ENCODE measurements around the gene GALNT1.
A peak's percentile ranks its signal among the peaks of the same experiment; 100 is the strongest.

Gene GALNT1

DNA sequence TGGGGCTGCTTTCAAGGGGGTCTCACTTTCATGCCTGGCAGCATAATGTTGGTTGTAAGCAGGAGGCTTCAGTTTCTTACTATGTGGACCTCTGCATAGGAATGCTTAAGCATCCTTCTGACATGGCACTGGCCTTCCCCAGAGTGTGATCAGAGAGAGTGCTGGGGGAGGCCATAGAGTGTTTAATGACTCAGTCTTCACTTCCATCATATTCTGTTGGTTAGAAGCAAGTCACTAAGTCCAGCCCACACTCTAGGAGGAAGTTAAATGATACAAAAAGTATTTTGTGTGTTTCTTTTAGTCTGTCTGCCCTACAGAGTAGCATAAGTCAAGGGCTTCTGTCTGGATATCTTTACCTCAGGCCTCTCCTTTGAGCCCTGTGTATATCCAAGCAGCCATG lies 64.9 kb downstream of the GALNT1 start:
- no peak for TF ChIP-seq POLR2A (IDR thresholded peaks at IDR 0.05; ENCODE audit: low read length)
- TF ChIP-seq GATA1 (IDR thresholded peaks at IDR 0.05; ENCODE audit: low read depth, low read length) = no peak
- no peak for DNase-seq

- no peak for TF ChIP-seq POLR2A (IDR thresholded peaks at IDR 0.05; ENCODE audit: low read length)
- TF ChIP-seq GATA1 (IDR thresholded peaks at IDR 0.05; ENCODE audit: low read depth, low read length) = no peak
- DNase-seq = no peak
Observed at GRCh38 chr18:35653392-35654135, 72.0 kb downstream of the GALNT1 start.

DNA sequence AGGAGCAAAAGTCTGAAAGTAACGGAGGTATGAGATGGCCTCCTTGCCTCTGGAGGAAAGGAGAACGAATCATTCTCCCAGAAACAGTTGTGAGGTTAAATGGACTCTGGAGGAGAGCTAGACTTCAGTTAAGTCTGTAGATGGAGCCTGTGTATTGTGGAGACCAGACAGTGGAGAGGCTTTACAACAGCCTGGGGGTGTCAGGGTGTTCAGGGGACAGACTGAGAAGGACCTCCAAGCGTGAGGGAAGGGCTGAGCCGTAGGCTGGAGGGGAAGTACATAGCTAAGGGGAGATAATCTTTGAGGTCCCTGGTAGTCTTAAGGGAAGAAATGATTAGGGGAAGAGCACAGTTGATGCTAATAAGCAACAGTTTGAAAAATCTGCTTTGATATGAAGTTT lies 76.6 kb downstream of the GALNT1 start:
- TF ChIP-seq POLR2A (IDR thresholded peaks at IDR 0.05; ENCODE audit: low read length) (no peak), GATA1 (IDR thresholded peaks at IDR 0.05; ENCODE audit: low read depth, low read length) (no peak)
- no peak for DNase-seq

DNA sequence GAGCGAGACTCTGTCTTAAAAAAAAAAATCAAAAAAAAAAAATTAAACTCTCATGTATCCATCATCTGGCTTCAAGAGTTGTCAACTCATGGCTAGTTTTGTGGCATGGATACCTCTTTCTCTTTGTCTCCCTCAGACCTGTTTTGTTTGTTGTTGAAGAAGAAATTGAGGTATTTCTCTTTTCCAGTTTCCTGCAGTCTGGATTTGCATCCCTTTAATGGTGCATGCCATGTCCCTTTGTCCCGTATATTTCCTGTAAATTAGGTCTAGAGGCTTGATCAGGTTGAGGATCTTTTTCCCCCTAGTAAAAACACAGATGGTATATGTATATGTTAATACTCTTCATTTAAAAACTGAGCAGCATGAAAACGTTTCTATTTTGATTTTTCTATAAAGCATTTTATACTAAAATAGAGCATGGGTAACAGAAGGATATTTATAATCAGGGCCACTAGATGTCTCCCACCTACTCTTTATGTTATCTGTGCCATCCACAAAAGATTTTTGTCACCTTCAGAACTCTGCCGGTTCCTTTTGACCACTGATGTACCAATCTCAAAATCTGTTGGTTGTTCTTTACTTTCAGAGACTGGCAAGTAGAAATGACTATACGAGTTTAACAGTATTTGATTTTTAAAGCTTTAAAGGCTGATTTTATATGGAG lies 80.1 kb downstream of the GALNT1 start:
- TF ChIP-seq GATA1 (IDR thresholded peaks at IDR 0.05; ENCODE audit: low read depth, low read length) = no peak
- DNase-seq = peak in 1 of 2 experiments; percentile 8

DNA sequence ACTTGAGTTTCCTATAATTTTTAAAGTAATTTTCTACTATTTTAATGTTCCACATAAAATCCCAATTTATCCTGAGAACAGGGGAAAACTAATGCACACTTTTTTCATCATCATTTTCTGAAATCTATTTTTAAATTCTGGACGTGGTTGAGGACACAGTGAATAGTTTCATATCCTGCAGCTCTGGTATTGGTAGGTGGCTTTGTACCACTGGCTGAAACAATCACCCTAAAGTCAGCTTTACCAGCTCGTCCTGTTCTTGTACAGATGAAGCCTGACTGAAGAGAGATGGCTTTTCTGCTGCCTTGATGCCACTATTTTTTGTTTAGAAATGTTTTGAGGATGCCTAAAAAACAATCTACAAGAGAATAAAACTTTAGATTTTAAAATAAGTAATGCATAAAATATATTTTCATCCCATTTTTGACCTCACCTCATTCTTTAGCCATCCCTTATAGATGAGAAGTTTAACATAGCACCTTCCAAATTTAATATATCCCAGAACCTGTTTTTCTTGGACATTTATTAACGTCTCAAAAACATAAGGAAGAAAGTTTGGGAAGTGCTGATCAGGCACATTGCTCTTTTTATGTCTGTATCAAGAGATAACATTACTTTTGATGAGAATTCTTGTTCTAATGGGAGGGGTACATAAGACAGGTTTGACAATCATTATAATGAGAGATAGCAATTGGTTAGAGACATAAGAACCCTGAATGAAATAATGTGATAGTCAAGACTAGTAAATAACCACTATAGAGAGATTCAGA lies 80.9 kb downstream of the GALNT1 start:
- no peak for DNase-seq
- no peak for TF ChIP-seq POLR2A (IDR thresholded peaks at IDR 0.05; ENCODE audit: low read length)
- TF ChIP-seq GATA1 (IDR thresholded peaks at IDR 0.05; ENCODE audit: low read depth, low read length) = no peak

- DNase-seq = no peak
- TF ChIP-seq GATA1 (IDR thresholded peaks at IDR 0.05; ENCODE audit: low read depth, low read length) = no peak
- TF ChIP-seq POLR2A (IDR thresholded peaks at IDR 0.05; ENCODE audit: low read length) = no peak
Observed at GRCh38 chr18:35671966-35672603, 90.5 kb downstream of the GALNT1 start.

- no peak for TF ChIP-seq GATA1 (IDR thresholded peaks at IDR 0.05; ENCODE audit: low read depth, low read length)
- no peak for TF ChIP-seq POLR2A (IDR thresholded peaks at IDR 0.05; ENCODE audit: low read length)
- DNase-seq = peak; percentile 48 to 58
Observed at GRCh38 chr18:35672897-35673296, 91.4 kb downstream of the GALNT1 start.

- DNase-seq = no peak
- TF ChIP-seq POLR2A (IDR thresholded peaks at IDR 0.05; ENCODE audit: low read length) (no peak), GATA1 (IDR thresholded peaks at IDR 0.05; ENCODE audit: low read depth, low read length) (no peak)
Observed at GRCh38 chr18:35673682-35674081, 92.1 kb downstream of the GALNT1 start.

DNA sequence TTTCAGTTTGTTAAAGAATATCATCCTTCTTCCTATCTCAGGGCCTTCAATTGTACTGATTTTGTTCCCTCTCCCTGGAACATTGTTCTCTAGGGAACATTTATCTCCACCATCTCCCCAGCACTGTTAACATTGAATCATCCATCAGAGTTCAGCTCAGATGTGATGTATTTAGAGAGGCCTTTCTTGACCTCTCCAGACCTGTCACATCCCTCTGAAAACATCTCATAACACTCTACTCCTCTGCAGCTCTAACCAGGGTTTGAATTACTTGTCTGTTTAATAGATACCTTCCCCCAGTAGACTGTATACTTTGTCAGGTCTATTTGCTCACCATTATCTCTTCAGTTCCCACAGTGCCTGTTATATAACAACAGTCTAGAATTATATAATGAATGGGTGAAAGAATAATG lies 98.6 kb downstream of the GALNT1 start:
- no peak for TF ChIP-seq POLR2A (IDR thresholded peaks at IDR 0.05; ENCODE audit: low read length)
- no peak for TF ChIP-seq GATA1 (IDR thresholded peaks at IDR 0.05; ENCODE audit: low read depth, low read length)
- no peak for DNase-seq

DNA sequence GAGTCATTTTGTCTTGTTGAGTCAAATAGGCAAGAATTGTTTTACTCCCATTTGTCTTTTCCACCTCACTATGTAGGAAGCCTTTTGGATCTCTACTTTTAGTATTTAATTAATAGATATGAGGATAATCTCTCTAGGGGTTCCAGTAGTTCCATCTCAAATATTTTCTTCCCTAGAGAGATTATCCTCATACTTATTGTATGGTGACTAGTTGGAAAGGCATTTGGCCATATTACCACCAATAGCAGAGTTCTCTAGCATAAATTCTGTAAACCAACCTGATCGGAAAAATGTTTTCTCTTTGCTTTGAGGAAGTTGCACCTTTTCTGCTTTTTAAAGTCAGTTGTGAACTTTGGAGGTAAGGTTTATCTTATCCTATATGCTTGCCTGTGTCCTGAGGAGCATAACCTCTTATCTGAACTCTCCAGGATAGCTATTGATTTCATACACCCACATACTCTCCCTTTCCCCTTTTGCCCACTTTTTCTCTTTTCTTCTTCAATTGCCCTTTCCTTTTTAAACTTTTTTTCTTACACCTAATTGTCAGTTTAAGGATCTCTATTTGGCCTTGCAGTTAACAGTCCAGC lies 100.8 kb downstream of the GALNT1 start:
- DNase-seq = peak; percentile 46 to 73
- TF ChIP-seq GATA1 (IDR thresholded peaks at IDR 0.05; ENCODE audit: low read depth, low read length) (no peak), POLR2A (IDR thresholded peaks at IDR 0.05; ENCODE audit: low read length) (no peak)

DNA sequence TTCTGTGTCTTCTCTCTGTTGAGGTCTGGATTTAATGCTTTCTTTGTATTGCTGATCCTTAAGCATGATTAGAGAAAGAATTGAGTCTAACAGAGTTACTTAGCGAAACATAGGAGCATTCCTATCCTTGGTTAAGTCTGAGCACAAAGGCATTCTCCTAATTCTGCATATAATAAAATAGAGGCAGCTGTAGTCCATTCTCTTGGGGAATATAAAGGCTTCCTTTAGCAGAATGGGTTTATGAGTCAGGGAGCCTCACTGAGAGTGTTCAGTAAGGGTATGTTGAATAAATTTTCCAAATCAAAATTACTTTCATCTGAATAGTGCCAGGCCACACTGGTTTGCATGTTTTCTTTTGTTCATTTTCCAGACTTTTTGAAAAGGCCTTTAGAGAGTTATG lies 101.5 kb downstream of the GALNT1 start:
- TF ChIP-seq POLR2A (IDR thresholded peaks at IDR 0.05; ENCODE audit: low read length) (no peak), GATA1 (IDR thresholded peaks at IDR 0.05; ENCODE audit: low read depth, low read length) (no peak)
- no peak for DNase-seq

DNA sequence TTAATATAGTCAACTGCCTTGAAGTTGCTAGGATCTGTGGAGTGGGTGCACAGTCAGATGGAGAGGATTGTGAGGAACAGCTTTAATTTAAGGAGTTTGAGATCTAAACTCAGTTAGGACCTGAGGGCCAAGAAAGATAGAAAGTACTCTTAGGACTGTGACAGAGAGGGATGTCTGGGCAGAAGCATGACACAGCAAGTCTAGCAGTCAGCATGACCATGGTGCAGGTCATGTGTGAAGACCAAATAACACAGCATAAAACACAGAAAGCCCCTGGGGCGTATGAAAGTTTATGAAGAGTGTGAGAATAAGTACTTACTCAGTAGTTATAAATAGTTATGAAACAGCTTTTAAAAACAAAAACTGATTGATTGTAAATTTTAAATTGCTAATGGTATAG lies 107.2 kb downstream of the GALNT1 start:
- peak; percentile 68 to 70 for DNase-seq
- no peak for TF ChIP-seq POLR2A (IDR thresholded peaks at IDR 0.05; ENCODE audit: low read length)

DNA sequence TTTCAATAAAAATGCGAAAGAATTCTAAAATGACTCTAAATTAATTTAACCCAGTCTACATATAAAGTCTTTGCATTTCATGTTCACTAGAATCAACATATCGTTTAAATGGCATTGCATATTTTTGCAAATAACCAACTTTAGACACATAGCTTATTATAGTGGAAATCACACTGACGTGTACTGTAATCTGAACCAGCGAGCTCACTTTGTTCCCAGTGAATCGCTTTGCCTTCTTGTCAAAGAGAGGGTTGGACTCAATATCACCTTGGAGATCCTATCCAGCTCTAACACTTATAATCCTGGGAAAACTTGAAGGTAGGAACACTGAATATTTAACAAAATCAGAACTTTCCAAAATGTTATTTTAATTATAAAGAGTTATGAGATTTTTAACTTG lies 108.2 kb downstream of the GALNT1 start:
- no peak for TF ChIP-seq GATA1 (IDR thresholded peaks at IDR 0.05; ENCODE audit: low read depth, low read length)
- no peak for TF ChIP-seq POLR2A (IDR thresholded peaks at IDR 0.05; ENCODE audit: low read length)
- DNase-seq = no peak

GRCh38 chr18:35691625-35692024 lies 110.1 kb downstream of the GALNT1 start:
- TF ChIP-seq GATA1 (IDR thresholded peaks at IDR 0.05; ENCODE audit: low read depth, low read length) = no peak
- TF ChIP-seq POLR2A (IDR thresholded peaks at IDR 0.05; ENCODE audit: low read length) = no peak

More at GRCh38 chr18:35691625-35692024, 110.1 kb downstream of the GALNT1 start:
- DNase-seq = no peak

Data from erythroblast (primary cell).